8988T (cell line): Measurements from ENCODE around the gene ELF5.

ENCODE experiments used
- DNase-seq: peaks from one replicate; pipeline ENCODE4 v3.0.0; 2011

ELF5 gene

GRCh38 chr11:34521265-34521664, 7.7 kb upstream of the ELF5 start:
- no peak for DNase-seq

- no peak for DNase-seq
Measured at GRCh38 chr11:34519595-34520235, 6.1 kb upstream of the ELF5 start.

- DNase-seq: no peak
Measured at GRCh38 chr11:34516247-34517040, 2.9 kb upstream of the ELF5 start.

- DNase-seq: no peak
Measured at GRCh38 chr11:34514597-34514996, 1.0 kb upstream of the ELF5 start.

DNA sequence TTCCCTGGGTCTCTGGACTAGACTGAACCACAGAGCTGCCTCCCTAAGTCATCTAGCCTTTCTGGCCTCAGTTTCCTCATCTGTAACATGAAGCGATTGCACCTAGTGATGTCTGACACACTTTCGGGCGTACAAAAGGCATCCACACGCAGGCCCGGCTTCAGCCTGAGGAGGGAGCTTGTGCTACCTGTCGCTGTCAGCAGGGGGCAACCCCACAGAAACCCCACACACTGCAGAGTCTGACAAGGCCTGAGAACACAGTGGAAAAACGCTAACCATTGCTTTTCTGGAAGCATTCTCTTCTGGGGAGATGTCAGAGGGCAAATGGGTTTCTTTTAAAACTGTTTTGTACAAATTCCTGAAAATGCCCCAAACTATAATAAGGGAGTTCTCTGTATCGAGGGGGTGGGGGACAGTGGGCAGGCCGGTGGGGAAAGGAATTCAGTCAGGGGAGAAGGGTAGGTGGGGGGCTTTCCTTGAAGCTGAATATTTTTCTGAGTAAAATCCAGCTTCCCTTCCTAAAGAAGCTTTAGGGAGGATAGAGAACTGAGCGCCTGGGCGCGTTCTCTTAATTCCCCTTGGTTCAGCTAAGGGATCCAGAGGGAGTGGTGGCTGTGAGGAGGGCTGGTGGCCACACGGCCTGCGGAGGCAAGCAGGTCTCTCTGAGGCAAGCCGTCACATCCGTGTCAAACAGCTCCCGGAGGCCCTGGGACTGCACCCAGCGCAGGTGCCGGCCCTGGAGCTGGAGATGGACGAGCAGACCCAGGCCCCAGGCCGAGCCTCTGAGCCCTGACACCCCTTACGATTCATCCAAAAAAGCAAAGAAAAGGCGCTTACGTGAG, 533 bp downstream of the ELF5 start:
- DNase-seq: peak; percentile 68

GRCh38 chr11:34510673-34511072, 2.9 kb downstream of the ELF5 start:
- no peak for DNase-seq

DNA sequence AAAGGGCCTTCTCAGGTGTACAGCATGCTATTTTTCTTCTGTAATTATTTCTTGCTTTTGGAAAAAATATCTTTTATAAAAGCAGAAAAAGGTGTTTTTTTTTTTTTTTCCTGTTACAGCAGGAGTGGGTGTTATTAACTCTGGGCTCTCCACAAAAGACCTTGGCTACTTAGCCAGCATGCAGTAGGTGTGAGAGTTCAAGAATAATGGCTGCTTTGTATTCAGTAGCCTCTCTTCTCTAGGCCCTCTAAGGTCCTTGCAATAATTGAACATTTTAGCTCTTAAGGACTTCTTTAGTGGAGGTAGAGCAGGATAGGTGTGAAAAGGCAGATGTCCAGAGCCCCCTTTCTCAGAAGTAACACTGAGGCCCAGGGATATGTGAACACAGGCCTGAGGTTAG, 3.4 kb downstream of the ELF5 start:
- DNase-seq: no peak

DNA sequence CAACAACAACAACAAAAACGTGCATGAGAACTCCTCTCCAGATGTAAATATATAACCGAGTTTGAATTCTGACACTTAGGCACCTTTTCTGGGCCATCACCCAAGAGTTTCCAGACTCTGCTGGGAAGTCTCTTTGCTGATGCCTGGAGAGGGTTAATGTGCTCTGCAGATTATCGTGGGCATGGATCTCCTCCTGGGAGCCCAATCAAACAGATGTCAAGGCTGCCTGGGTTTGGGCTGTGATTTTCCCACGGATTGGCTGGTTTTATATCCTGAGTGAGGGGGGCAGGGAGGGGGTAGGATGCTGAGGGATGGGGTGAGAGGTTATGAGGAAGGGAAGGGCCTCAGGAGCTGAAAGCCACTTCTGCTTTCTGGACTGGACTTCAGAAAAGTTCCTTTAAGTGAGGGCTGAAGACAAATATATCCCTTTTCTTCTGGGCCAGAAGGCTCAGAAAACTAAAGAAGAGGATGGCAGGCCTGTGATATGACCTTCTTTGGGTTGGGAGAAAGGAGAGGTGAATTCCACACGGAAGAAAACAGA, 4.2 kb downstream of the ELF5 start:
- DNase-seq: no peak

DNA sequence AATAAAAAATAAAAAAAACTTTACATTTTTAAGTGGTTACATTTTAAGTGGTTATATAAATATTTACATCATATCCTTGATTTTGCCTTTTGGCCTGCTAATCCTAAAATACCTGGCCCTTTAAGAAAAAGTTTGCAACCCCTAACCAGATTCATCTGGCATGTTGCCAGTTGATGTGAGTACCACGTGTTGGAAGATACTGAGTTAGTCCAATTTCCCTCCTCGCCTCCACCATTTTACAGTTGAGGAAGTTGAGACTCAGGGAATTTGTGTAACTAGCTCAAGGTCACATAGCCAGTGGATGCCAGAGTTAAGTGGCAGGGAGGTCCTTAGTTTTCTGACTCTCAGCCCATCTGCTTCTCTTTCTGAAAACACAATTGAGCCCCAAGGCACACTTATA, 5.1 kb downstream of the ELF5 start:
- no peak for DNase-seq

- DNase-seq: no peak
Measured at GRCh38 chr11:34507610-34508009, 6.0 kb downstream of the ELF5 start.

DNA sequence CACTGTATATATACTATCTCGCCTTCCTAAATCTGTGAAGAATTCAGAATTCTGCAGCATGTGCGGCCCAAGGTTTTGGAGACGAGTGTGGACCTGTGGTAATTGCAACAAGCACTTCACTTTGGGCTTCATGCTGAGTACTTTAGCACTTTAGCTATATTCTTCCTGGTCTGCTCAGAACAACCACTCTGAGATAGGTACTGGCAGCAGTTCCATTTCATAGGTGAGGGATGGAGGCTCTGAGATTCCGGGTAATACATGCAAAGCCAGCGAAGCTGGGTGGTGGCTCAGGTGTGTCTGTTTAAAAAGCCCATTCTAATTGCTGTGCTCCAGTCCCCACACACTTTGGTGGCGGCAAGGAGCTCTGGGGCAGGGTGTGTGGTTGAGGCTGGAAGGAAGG, 6.4 kb downstream of the ELF5 start:
- DNase-seq: no peak

DNA sequence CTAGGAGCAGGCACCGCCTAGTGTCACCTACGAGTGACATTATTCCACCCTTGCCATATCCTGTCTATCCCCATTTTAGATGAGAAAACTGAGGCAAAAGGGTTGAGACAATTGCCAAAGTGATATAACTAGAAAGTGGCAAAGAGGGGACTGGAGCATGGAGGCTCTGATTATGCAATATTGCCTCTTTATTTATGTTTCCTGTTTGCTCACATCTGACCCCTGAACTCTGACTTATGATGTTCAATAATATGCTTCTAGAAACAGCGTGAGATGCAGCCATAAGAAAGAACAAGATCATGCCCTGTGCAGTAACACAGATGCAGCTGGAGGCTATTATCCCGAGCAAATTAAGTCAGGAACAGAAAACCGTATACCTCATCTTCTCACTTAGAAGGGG, 7.7 kb downstream of the ELF5 start:
- no peak for DNase-seq

DNA sequence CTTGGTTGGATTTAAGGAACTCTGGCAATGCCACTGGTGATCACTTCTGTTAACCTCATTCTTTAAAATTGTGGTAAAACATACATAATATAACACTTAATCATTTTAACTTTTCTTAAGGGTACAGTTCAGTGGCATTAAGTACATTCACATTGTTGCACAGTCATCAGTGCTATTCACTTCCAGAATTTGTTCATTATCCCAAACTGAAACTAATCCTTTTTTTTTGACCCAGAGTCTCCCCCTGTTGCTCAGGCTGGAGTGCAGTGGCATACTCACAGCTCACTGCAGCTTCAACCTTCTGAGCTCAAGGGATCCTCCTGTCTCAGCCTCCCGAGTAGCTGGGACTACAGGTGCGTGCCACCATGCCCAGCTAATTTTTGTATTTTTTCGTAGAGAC, 10.6 kb downstream of the ELF5 start:
- no peak for DNase-seq

- no peak for DNase-seq
Measured at GRCh38 chr11:34501949-34502348, 11.6 kb downstream of the ELF5 start.

GRCh38 chr11:34501500-34501899, 12.1 kb downstream of the ELF5 start:
- DNase-seq: no peak

GRCh38 chr11:34499719-34500500, 13.7 kb downstream of the ELF5 start:
- DNase-seq: no peak

DNA sequence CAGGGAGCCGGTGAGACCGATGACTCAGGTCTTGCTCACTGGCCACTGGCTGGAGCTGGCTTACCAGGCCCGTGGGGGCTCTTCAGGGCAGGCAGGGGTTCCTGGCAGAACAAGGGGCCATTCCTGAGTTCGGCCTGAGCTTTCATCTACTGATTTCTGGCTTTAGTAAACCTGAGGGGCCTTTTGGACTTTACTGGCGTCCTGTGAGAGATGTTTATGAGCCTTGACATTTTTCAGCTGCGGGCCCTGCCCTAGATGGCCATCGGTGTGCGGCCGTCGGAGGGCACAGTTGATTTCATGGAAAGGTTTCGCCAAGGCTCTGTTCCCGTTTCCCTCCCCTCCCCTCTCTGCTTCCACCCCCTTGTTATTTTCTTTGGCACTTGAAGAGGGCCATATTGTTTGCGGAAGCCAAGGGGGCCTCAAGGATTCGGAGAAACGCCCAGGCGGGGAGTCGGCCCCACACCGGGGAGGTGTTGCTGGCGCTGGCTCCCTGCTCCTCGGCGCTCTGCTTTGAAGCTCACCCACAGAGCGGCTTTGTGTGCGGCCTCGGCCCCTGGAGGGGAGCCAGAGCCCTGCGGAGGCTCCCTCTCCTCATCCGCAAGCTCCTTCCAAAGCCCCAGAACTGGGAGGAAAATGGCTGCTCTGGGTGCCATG, 17.7 kb downstream of the ELF5 start:
- no peak for DNase-seq

DNA sequence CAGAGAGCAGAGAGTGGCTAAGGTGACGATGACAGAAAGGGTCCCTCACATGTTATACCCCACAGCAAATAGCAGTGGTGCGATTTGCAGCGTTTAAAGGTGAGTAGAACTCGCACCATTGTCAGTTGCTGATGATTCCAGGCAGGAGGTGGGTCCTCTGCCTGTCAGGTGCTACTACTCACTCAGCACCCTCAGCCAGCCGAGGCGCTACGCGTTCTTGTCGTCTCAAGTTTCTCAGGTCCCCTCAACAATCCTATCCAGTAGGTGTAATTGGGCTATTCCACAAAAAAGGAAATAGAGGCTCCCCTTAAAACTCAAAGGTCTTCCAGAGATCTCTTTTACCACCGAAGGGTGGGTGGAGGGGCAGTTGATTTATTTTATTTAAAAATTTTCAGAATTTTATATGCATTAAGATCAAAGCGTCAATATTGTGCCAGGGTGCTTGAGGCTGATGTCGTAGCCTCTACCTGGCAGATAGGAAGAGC, 18.3 kb downstream of the ELF5 start:
- no peak for DNase-seq

- no peak for DNase-seq
Measured at GRCh38 chr11:34493926-34494595, 19.5 kb downstream of the ELF5 start.

DNA sequence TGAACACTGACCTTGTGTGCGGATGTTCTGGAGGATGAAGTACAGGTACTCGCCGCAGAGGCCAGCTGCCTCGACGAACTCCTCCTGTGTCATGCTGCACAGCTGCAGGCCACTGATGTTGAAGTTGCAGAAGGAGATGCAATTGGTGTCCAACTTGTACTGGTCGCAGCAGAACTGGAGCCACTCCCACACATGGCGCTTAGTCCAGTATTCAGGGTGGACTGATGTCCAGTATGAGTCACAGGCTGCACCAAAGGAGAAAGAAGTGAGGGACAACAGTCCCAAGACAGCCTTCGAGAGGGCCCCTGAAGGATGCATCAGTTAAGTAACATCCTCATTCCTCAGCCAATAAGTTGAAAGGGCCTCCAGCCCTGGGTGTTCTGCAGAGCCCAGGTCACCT, 20.1 kb downstream of the ELF5 start:
- DNase-seq: no peak

GRCh38 chr11:34492806-34493414, 20.7 kb downstream of the ELF5 start:
- DNase-seq: peak; percentile 46
